Sigmoid colon (tissue), 4 donors: ENCODE measurements around the gene ZSCAN22.

Source experiments
- POLR2A ChIP-seq, 2 donors: fragments of 450-650 bp; IDR thresholded peaks; one replicate each; pipeline ENCODE4 v1.6.1; 2016; ENCODE audit warnings: antibody characterized with exemption in 2 of 2, mild to moderate bottlenecking in 2 of 2, moderate library complexity in 2 of 2
- POLR2AphosphoS5 ChIP-seq, 4 donors: sonication (generic); formaldehyde crosslinking; IDR thresholded peaks; one replicate each; pipeline ENCODE4 v1.6.1; 2017; ENCODE audit warnings: antibody characterized with exemption in 4 of 4

DNA sequence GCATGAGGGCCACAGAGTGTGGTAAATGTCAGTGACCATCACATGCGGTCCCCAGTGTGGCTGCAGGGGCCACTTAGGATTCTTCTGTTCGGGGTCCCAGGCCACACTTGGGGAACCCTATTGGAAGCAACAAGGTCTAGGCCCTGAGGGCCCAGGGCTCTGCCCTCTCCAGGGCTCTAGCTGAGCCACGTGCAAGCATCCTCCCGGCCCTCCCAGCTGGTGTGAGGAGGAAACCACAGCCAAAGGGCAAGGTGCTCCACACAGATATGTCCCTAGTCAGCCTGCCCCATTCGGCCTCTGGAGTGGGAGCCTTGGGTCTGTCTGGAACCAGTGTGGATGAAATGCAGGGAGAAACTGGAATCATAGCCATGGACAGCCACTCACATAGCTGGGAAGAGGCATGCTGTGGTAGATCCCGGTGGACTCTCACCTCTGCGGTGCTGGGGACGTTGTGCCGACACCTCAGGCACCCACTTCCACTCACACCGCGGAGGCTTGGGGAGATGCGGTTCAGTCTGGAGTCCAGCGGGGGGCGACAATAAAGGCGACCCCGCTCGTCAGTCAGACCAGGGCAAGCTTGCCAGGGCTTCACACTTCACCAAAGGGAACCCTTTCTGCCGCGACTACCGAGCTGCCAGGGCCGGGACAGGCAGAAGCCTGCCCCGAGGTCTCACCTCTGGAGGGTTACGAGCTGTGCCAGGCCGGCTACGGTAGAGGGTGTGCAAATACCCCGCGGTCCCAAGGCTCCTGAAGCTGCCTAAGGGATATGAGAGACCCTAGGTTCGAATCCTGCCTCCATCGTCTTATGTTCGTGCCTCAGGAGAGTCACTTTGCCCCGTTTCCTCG is 40.0 kb downstream of the ZSCAN22 start:
- no peak for TF ChIP-seq POLR2A (IDR thresholded peaks at IDR 0.05)
- TF ChIP-seq POLR2AphosphoS5 (IDR thresholded peaks at IDR 0.05) = no peak
